Nephron (organoid): ENCODE data around the gene TNFAIP1.

Experiments
- H3K27ac Mint-ChIP-seq, 3 experiments: 2 replicates each; pipeline ENCODE4 v1.8.0; 2020; ENCODE audit warnings: mixed read lengths in 3 of 3, mild to moderate bottlenecking in 2 of 3, moderate library complexity in 1 of 3
- H3K27me3 Mint-ChIP-seq: 2 replicates; pipeline ENCODE4 v1.8.0; 2021; ENCODE audit warnings: low read depth, mild to moderate bottlenecking, moderate library complexity, mixed read lengths
- H3K36me3 Mint-ChIP-seq: 2 replicates; pipeline ENCODE4 v1.8.0; 2020; ENCODE audit warnings: low read depth, mixed read lengths
- H3K4me1 Mint-ChIP-seq: 2 replicates; pipeline ENCODE4 v1.8.0; 2020; ENCODE audit warnings: mixed read lengths
- H3K4me3 Mint-ChIP-seq, 3 experiments: 2 replicates each; pipeline ENCODE4 v1.8.0; 2020; ENCODE audit warnings: mild to moderate bottlenecking in 3 of 3, mixed read lengths in 3 of 3, moderate library complexity in 2 of 3
- H3K9me3 Mint-ChIP-seq: 2 replicates; pipeline ENCODE4 v1.8.0; 2020; ENCODE audit warnings: mixed read lengths
- TF ChIP-seq, protein P1 (sequence below), 3 experiments: fragments of 200-600 bp; sonication (generic); IDR thresholded peaks; one replicate each; pipeline ENCODE4 v1.5.0; 2021; ENCODE audit warnings: antibody characterized with exemption in 3 of 3; ENCODE audit not compliant: unreplicated experiment in 3 of 3

Gene TNFAIP1

DNA sequence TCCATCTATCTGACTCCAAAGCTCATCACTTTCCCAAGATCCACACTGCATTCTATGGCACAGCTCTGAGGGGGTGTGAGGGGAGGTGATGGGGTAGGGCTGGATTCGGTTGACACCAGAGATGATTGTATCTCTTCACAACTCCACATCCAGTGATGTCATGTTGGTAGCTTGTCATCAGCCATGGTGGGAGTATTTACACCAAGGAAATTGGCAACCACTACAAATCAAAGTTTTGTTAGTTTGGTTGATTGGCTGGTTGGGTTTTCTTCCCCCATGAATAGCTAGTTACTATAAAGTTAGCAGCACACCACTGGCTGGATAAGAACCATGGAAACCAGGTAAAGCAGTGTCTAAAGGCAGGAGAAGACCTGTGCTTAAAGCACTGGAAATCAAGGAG is 55.4 kb downstream of the TNFAIP1 start:
- H3K36me3 Mint-ChIP-seq, result peaks cover 40% of the 10 kb centered on the region
- H3K9me3 Mint-ChIP-seq, result no peaks in the 10 kb centered on the region
- no peaks in the 10 kb centered on the region for H3K4me1 Mint-ChIP-seq
- TF ChIP-seq, protein P1, sequence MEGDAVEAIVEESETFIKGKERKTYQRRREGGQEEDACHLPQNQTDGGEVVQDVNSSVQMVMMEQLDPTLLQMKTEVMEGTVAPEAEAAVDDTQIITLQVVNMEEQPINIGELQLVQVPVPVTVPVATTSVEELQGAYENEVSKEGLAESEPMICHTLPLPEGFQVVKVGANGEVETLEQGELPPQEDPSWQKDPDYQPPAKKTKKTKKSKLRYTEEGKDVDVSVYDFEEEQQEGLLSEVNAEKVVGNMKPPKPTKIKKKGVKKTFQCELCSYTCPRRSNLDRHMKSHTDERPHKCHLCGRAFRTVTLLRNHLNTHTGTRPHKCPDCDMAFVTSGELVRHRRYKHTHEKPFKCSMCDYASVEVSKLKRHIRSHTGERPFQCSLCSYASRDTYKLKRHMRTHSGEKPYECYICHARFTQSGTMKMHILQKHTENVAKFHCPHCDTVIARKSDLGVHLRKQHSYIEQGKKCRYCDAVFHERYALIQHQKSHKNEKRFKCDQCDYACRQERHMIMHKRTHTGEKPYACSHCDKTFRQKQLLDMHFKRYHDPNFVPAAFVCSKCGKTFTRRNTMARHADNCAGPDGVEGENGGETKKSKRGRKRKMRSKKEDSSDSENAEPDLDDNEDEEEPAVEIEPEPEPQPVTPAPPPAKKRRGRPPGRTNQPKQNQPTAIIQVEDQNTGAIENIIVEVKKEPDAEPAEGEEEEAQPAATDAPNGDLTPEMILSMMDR (IDR thresholded peaks at IDR 0.05; ENCODE audit: unreplicated experiment in 3 of 3), result no peak
- no peak overlapping the region for H3K27ac Mint-ChIP-seq
- peaks cover 2% of the 10 kb centered on the region for H3K27me3 Mint-ChIP-seq
- H3K4me3 Mint-ChIP-seq, result no peak overlapping the region

DNA sequence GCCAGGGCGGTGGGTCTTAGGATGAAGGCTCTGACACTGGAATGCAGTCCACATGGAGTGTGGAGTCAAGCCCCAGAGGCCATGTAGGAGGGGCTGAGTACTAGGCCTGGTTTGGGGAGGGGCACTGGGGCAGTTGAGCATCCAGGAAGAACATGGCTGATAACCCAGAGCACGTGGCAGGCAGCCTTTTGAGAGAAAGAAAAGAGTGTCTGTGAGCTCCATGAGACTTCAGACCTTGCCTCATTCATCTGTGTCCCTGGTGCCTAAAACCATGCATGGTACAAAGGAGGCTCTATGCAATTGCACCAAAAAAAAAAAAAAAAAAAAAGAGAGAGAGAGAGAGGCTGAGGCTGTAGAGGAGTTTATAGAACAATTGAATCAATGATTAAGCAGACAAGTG is 55.8 kb downstream of the TNFAIP1 start:
- TF ChIP-seq, protein P1 (IDR thresholded peaks at IDR 0.05; ENCODE audit: unreplicated experiment in 3 of 3), result no peak
- H3K9me3 Mint-ChIP-seq, result no peaks in the 10 kb centered on the region

DNA sequence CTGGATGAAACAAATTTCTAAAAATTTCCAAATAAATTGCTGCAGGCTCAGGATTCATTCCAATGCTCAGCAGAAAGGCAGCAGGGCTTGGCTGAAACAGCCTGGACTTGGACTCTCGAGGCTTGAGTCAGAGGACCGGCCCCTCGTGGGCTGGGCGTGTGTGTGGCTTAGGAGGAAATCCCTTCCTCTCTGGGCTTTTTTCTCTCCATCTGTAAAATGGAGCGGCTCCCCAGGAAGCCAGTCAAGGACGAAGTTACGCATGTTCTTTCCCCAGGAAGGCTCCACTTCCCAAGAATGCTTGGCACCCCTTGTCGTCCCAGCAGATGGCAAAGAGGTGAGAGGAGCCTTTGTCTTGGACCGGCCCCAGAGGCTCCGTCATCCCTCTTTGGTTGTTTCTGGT is 56.9 kb downstream of the TNFAIP1 start:
- H3K27ac Mint-ChIP-seq, result no peak overlapping the region
- H3K9me3 Mint-ChIP-seq, result no peaks in the 10 kb centered on the region

More for the DNA sequence above, 55.8 kb downstream of the TNFAIP1 start:
- H3K36me3 Mint-ChIP-seq, result peaks cover 40% of the 10 kb centered on the region
- no peak overlapping the region for H3K27ac Mint-ChIP-seq
- H3K4me1 Mint-ChIP-seq, result no peaks in the 10 kb centered on the region
- no peak overlapping the region for H3K4me3 Mint-ChIP-seq
- no peaks in the 10 kb centered on the region for H3K27me3 Mint-ChIP-seq

DNA sequence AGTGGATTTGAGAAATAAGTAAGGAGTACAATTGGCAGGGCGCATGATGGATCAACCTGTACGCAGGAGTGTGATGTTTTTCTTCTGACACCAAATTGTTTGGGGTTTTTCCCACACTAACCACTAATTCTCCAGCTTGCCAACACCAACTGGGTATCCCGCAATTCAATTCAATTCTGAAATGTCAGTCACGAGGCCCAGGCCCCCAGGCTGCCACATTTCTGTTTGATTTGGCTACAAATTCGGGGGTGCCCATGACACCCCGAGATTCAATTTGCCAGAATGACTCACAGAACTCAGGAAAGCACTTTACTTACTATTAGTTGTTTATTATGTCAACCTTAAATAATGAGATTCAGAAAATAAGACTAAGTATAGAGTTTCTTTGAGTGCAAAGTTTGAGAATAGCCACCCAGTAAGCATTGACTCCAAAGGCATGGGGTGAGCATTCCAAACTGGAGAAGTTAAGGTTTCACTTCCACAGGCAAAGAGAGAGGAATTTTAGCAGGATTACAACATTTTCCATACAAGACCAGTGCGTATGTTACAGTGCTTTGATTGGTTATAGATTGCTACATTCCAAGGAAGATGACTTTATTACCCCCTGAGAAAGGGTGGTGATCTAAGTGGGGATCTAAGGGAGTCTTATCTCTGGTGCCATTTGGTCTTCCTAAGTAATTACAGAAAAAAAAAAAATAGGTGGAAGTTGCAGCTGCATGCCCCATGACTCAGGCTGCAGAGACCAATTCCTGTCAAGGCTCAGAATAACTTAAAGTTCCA is 59.0 kb downstream of the TNFAIP1 start:
- Mint-ChIP-seq H3K4me1 (no peaks in the 10 kb centered on the region), H3K27me3 (no peaks in the 10 kb centered on the region), H3K27ac (no peak overlapping the region), H3K36me3 (peaks cover 33% of the 10 kb centered on the region), H3K4me3 (no peak overlapping the region), H3K9me3 (no peaks in the 10 kb centered on the region)
- TF ChIP-seq, protein P1 (IDR thresholded peaks at IDR 0.05; ENCODE audit: unreplicated experiment in 3 of 3), result no peak

More for the DNA sequence above, 56.9 kb downstream of the TNFAIP1 start:
- no peaks in the 10 kb centered on the region for H3K27me3 Mint-ChIP-seq
- no peaks in the 10 kb centered on the region for H3K4me1 Mint-ChIP-seq
- TF ChIP-seq, protein P1 (IDR thresholded peaks at IDR 0.05; ENCODE audit: unreplicated experiment in 3 of 3), result no peak
- H3K4me3 Mint-ChIP-seq, result no peak overlapping the region
- H3K36me3 Mint-ChIP-seq, result peaks cover 39% of the 10 kb centered on the region

DNA sequence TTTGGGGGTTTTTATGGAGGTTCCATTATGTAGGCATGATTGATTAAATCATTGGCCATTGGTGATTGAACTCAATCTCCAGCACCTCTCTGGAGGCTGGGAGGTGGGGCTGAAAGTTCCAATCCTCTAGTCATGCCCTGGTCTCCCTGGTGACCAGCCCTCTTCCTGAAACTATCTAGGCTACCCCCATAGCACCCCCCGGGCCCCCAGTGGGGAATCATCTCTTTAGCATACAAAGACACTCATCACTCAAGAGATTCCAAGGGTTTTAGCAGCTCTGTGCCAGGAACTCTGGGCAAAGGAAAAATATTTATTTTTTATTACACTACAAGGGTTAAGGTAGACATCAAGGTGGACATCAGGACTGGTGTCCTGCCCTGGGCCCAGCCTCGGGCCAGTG is 59.9 kb downstream of the TNFAIP1 start:
- Mint-ChIP-seq H3K27ac (no peak overlapping the region), H3K36me3 (peaks cover 24% of the 10 kb centered on the region), H3K4me3 (no peak overlapping the region), H3K9me3 (no peaks in the 10 kb centered on the region), H3K27me3 (no peaks in the 10 kb centered on the region), H3K4me1 (no peaks in the 10 kb centered on the region)
- TF ChIP-seq, protein P1 (IDR thresholded peaks at IDR 0.05; ENCODE audit: unreplicated experiment in 3 of 3), result no peak

DNA sequence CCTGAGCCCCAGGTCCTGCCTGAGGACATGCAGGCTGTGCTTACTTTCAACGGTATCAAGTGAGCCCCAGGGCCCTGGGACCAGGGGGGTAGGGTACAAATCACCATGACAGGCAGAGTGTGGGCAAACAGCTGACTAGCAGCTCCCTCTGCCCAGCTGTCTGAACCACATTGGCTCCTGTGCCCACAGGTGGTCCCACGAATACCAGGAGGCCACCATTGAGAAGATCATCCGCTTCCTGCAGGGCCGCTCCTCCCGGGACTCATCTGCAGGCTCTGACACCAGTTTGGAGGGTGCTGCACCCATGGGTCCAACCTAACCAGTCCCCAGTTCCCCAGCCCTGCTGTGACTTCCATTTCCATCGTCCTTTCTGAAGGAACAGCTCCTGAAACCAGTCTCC is 60.4 kb downstream of the TNFAIP1 start:
- Mint-ChIP-seq H3K27me3 (no peaks in the 10 kb centered on the region), H3K4me3 (no peak overlapping the region), H3K4me1 (no peaks in the 10 kb centered on the region), H3K36me3 (peaks cover 18% of the 10 kb centered on the region), H3K27ac (no peak overlapping the region), H3K9me3 (no peaks in the 10 kb centered on the region)
- TF ChIP-seq, protein P1 (IDR thresholded peaks at IDR 0.05; ENCODE audit: unreplicated experiment in 3 of 3), result no peak
